ENCODE measurements around the gene GABBR1. TPM values are rescaled to one million over a fixed set of nuclear protein-coding genes. Genes with fewer than 3 reads are reported as not detected.

Gene GABBR1
- total RNA-seq, 1 experiment from 2014 or later: 36.3 TPM

- H3K79me2 ChIP-seq (ENCODE audit: low read depth): no peaks in the 10 kb centered on the region
- H3F3A ChIP-seq (ENCODE audit: insufficient read depth, low read depth): no peaks in the 10 kb centered on the region
- no peak overlapping the region for H2AFZ ChIP-seq
- CTCF ChIA-PET: interaction anchor here (0.5 kb wide), 1 partner anchor 1709 kb away, joined by 5 read pairs; no protein-coding TSS in a partner anchor
- H3K4me3 ChIP-seq: no peak overlapping the region
- H3K4me2 ChIP-seq: no peak overlapping the region
- DNase-seq: no peak
- no peaks in the 10 kb centered on the region for H3K4me1 ChIP-seq (replicated peaks; ENCODE audit: insufficient read depth)
- H3K9me3 ChIP-seq (ENCODE audit: insufficient read depth, low read depth): no peaks in the 10 kb centered on the region
- H3K36me3 ChIP-seq (ENCODE audit: low read depth): no peaks in the 10 kb centered on the region
- no peak for TF ChIP-seq CTCF (conservative IDR thresholded peaks at IDR 0.05)
- TF ChIP-seq EZH2 (IDR thresholded peaks at IDR 0.05; ENCODE audit: low read depth): no peak
- no peak overlapping the region for H3K27ac ChIP-seq
- intact Hi-C loops (cut with micrococcal nuclease; ENCODE audit: unreplicated experiment): no loop called here
- H4K20me1 ChIP-seq (ENCODE audit: insufficient read depth): no peaks in the 10 kb centered on the region
- no peaks in the 10 kb centered on the region for H3K9me2 ChIP-seq (ENCODE audit: insufficient read depth)
- H3K27me3 ChIP-seq (ENCODE audit: insufficient read depth, low read depth): no peaks in the 10 kb centered on the region
- POLR2A ChIA-PET (ENCODE audit: unreplicated experiment): no interaction called here
- BruUV-seq (replicated peaks): no TSS peak
Measured at GRCh38 chr6:29611426-29611825, 21.6 kb downstream of the GABBR1 start.

- BruUV-seq (replicated peaks): no TSS peak
- TF ChIP-seq EZH2 (IDR thresholded peaks at IDR 0.05; ENCODE audit: low read depth) (no peak), CTCF (conservative IDR thresholded peaks at IDR 0.05) (no peak)
Measured at GRCh38 chr6:29610540-29610939, 22.4 kb downstream of the GABBR1 start.

GRCh38 chr6:29608131-29608530 is 24.9 kb downstream of the GABBR1 start:
- Histone ChIP-seq H3K9me3 (ENCODE audit: insufficient read depth, low read depth) (no peaks in the 10 kb centered on the region), H3K79me2 (ENCODE audit: low read depth) (no peaks in the 10 kb centered on the region), H3K4me3 (no peak overlapping the region), H3K9me2 (ENCODE audit: insufficient read depth) (no peaks in the 10 kb centered on the region), H3K27me3 (ENCODE audit: insufficient read depth, low read depth) (no peaks in the 10 kb centered on the region), H3K4me1 (replicated peaks; ENCODE audit: insufficient read depth) (no peaks in the 10 kb centered on the region), H3F3A (ENCODE audit: insufficient read depth, low read depth) (no peaks in the 10 kb centered on the region), H4K20me1 (ENCODE audit: insufficient read depth) (no peaks in the 10 kb centered on the region), H3K4me2 (no peak overlapping the region), H3K27ac (no peak overlapping the region), H2AFZ (no peak overlapping the region), H3K36me3 (ENCODE audit: low read depth) (no peaks in the 10 kb centered on the region)
- CTCF ChIA-PET: no interaction called here
- DNase-seq: no peak
- POLR2A ChIA-PET (ENCODE audit: unreplicated experiment): no interaction called here
- intact Hi-C loops (cut with micrococcal nuclease; ENCODE audit: unreplicated experiment): no loop called here
- no TSS peak for BruUV-seq (replicated peaks)
- no peak for TF ChIP-seq EZH2 (IDR thresholded peaks at IDR 0.05; ENCODE audit: low read depth)
- TF ChIP-seq CTCF (conservative IDR thresholded peaks at IDR 0.05): no peak

More at GRCh38 chr6:29610540-29610939, 22.4 kb downstream of the GABBR1 start:
- H3K27me3 ChIP-seq (ENCODE audit: insufficient read depth, low read depth): no peaks in the 10 kb centered on the region
- no peak for DNase-seq
- no peaks in the 10 kb centered on the region for H3K36me3 ChIP-seq (ENCODE audit: low read depth)
- no peak overlapping the region for H2AFZ ChIP-seq
- H3K4me1 ChIP-seq (replicated peaks; ENCODE audit: insufficient read depth): no peaks in the 10 kb centered on the region
- no peaks in the 10 kb centered on the region for H4K20me1 ChIP-seq (ENCODE audit: insufficient read depth)
- CTCF ChIA-PET: no interaction called here
- H3K4me3 ChIP-seq: no peak overlapping the region
- no peaks in the 10 kb centered on the region for H3K79me2 ChIP-seq (ENCODE audit: low read depth)
- H3K27ac ChIP-seq: no peak overlapping the region
- H3K9me3 ChIP-seq (ENCODE audit: insufficient read depth, low read depth): no peaks in the 10 kb centered on the region
- intact Hi-C loops (cut with micrococcal nuclease; ENCODE audit: unreplicated experiment): no loop called here
- H3F3A ChIP-seq (ENCODE audit: insufficient read depth, low read depth): no peaks in the 10 kb centered on the region
- H3K9me2 ChIP-seq (ENCODE audit: insufficient read depth): no peaks in the 10 kb centered on the region
- POLR2A ChIA-PET (ENCODE audit: unreplicated experiment): no interaction called here
- no peak overlapping the region for H3K4me2 ChIP-seq
